Right forelimb (tissue), 1 donor: Measurements from ENCODE around the gene SHOX.
"Not testable (repeated sequence)": the region's sequence is repeated elsewhere in the genome, so short reads cannot be mapped to it uniquely, and the experiment has no call there.

Experiments
- DNase-seq: peaks from one replicate; pipeline ENCODE4 v3.0.0-alpha.2; 2018

Gene SHOX

DNA sequence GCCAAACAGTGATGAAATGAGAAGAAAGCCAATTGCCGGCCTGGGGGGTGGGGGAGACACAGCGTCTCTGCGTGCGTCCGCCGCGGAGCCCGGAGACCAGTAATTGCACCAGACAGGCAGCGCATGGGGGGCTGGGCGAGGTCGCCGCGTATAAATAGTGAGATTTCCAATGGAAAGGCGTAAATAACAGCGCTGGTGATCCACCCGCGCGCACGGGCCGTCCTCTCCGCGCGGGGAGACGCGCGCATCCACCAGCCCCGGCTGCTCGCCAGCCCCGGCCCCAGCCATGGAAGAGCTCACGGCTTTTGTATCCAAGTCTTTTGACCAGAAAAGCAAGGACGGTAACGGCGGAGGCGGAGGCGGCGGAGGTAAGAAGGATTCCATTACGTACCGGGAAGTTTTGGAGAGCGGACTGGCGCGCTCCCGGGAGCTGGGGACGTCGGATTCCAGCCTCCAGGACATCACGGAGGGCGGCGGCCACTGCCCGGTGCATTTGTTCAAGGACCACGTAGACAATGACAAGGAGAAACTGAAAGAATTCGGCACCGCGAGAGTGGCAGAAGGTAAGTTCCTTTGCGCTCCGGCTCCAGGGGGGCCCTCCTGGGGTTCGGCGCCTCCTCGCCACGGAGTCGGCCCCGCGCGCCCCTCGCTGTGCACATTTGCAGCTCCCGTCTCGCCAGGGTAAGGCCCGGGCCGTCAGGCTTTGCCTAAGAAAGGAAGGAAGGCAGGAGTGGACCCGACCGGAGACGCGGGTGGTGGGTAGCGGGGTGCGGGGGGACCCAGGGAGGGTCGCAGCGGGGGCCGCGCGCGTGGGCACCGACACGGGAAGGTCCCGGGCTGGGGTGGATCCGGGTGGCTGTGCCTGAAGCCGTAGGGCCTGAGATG is at the start of gene SHOX:
SHOX (plus strand) TSS at position 180 of the 885 bp plus-strand sequence; CDS start at position 287, 107 bp downstream.
- DNase-seq = peak; percentile 90

DNA sequence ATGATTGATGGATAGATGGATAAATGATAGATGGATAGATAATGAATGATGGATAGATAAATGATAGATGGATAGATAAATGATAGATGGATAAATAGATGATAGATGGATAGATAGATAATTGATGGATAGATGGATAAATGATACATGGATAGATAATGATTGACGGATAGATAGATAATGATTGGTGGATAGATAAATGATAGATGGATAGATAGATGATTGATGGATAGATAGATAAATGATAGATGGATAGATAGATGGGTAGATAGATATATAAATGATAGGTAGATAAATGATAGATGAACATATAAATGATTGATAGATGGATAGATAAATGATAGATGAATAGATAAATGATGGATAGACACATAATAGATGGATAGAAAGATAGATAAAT is 49.5 kb upstream of the SHOX start:
- DNase-seq = no peak

DNA sequence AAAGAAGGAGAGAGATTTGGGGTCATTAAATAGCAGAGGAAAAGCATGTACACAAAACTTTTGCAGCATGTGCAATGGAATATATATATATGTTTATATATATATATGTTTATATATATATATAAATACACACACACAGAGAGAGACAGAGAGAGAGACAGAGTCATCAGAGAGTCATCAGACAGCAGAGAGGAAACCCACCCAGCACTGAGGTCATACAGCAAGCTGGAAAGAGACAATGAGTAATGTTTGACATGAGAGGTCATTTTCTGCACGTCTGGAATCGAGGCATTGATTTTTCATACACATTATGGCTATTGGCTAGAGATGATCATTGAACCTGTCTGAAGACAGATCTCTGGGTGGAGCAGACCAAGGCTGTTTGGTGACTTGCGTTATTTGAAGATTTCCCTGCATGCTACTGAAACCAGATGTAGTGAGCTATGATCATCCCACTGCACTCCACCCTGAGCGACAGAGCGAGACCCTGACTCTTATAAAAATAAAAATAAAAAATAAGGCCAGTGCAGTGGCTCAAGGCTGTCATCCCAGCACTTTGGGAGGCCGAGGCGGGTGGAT is 48.8 kb upstream of the SHOX start:
- DNase-seq = no peak

DNA sequence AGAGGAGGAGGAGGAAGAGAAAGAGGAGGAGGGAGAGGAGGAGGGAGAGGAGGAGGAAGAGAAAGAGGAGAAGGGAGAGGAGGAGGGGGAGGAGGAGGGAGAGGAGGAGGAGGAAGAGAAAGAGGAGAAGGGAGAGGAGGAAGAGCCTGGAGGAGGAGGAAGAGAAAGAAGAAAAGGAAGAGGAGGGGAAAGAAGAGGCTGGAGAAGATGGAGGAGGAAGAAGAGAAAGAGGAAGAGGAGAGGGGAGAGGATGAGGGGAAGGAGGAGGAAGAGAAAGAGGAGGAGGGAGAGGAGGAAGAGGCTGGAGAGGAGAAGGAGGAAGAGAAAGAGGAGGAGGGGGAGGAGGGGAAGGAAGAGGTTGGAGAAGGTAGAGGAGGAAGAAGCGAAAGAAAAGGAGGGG is 46.0 kb upstream of the SHOX start:
- no peak for DNase-seq

DNA sequence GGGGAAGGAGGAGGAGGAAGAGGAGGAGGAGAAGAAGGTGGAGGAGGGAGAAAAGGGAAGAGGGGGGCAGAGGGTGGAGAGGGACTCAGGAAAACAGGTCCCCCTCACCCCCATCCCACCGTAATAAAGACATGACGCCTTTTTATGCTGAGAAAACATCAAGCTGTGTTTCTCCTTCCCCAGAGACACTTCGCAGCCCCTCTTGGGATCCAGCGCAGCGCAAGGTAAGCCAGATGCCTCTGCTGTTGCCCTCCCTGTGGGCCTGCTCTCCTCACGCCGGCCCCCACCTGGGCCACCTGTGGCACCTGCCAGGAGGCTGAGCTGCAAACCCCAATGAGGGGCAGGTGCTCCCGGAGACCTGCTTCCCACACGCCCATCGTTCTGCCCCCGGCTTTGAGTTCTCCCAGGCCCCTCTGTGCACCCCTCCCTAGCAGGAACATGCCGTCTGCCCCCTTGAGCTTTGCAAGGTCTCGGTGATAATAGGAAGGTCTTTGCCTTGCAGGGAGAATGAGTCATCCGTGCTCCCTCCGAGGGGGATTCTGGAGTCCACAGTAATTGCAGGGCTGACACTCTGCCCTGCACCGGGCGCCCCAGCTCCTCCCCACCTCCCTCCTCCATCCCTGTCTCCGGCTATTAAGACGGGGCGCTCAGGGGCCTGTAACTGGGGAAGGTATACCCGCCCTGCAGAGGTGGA is 45.3 kb upstream of the SHOX start:
- DNase-seq = no peak

DNA sequence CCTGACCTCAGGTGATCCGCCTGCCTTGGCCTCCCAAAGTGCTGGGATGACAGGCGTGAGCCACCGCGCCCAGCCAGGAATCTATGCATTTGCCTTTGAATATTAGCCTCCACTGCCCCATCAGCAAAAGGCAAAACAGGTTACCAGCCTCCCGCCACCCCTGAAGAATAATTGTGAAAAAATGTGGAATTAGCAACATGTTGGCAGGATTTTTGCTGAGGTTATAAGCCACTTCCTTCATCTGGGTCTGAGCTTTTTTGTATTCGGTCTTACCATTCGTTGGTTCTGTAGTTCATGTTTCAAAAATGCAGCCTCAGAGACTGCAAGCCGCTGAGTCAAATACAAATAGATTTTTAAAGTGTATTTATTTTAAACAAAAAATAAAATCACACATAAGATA is 44.2 kb upstream of the SHOX start:
- DNase-seq = no peak

DNA sequence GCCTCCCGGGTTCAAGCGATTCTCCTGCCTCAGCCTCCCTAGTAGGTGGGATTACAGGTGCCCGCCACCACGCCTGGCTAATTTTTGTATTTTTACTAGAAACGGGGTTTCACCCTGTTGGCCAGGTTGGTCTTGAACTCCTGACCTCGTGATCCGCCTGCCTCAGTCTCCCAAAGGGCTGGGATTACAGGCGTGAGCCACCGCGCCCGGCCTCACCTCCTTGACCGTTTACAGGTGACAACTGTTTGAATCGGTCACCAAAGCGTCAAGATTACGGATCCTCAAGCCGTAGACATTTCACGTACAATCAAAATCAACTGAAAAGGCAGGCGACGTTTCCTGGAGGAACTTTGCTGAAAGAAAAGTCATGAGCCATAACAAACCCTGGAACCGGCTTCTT is 41.3 kb upstream of the SHOX start:
- not testable (repeated sequence) for DNase-seq

DNA sequence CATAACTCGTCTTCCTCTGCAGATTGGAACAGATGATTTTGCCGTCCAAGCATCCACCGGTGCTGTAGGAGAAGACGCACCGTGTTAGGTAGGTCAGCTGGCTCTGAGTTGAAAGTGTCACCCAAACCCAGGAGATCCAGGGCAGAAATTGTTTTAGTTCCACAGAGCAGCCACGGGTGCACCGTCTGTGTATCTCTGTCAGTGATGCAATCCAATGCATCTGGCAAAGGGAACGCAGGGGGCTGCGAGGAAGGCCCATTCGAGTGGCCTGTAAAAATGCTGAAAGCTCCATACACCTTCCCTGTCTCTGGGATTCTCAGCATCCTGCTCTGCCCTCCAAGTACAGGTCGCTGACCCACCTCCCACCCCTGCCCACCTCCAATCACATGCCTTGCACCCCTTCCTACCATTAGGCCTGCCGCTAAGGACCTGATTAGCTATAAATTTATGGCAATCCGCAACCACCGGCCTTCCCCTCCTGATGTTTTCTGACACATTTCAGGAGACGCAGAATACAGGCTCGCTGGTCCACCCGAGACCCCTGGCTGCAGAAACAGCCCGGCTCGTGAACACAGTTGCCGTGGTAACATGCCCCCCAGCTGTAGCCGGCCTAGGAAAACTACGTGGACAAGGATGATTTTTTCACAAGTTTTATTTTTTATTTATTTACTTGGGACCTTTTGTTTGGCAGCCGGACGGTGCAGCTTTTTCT is 39.7 kb upstream of the SHOX start:
- DNase-seq = no peak

DNA sequence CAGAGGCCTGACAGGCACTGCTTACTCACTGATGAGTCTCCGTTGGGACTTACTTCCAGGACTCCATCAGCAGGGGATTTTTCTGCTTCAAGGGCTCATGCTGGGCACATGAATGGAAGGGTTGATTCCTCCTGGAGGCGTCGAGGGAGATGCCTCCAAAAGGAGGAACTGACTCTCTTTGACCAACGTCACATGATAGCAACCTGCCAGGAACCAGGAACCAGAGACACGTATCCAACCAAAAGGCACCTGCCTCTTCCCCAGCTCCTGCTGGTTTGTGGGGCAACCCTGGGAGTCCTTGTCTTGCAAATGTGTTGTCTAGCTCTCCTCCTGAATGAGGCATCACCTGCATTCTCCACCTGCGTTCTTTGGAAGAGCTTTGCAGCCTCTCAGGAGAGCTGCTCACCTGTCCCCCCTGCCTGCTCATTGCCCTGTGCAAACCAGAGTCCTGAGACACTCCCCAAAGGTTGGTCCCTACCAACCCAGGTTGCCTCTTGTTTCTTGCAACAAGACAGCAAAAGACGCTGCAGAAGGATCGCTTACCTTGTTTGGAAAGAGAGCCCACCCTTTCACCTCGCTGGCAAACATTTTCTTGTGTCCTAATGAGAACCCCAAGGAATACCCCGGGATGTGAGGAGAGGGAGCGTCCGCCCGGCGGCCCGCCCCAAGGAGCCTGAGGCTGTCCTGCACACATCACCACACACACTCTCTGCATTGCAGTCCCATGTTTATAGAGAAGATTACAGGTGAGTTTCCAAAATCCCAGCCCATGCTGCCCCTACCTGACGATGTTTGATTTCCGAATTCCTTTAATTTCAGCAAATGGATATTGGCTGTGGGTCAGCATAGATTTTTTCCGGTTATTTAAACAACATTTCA is 30.5 kb upstream of the SHOX start:
- no peak for DNase-seq

DNA sequence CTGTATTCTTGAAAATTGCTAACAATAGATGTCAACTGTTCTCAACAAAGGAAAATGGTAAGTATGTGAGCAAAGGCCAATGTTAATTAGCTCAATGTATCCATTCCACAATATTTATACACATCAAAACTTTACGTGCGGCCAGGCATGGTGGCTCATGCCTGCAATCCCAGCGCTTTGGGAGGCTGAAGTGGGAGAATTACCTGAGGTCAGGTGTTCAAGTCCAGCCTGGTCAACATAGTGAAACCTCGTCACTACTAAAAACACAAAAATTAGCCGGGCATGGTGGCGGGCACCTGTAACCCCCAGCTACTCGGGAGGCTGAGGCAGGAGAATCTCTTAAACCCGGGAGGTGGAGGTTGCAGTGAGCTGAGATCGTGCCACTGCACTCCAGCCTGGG is 27.6 kb upstream of the SHOX start:
- not testable (repeated sequence) for DNase-seq

DNA sequence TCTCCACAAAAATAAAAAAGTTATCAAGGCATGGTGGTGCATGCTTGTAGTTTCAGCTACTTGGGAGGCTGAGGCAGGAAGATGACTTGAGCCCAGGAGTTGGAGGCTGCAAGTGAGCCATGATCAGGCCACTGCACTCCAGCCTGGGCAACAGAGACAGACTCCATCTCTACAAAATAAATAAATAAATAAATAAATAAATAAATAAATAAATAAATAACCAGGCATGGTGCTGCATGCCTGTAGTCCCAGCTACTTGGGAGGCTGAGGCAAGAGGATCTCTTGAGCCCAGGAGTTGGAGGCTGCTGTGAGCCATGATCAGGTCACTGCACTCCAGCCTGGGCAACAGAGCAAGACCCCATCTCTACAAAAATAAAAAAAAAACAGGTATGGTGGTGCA is 26.0 kb upstream of the SHOX start:
- not testable (repeated sequence) for DNase-seq

DNA sequence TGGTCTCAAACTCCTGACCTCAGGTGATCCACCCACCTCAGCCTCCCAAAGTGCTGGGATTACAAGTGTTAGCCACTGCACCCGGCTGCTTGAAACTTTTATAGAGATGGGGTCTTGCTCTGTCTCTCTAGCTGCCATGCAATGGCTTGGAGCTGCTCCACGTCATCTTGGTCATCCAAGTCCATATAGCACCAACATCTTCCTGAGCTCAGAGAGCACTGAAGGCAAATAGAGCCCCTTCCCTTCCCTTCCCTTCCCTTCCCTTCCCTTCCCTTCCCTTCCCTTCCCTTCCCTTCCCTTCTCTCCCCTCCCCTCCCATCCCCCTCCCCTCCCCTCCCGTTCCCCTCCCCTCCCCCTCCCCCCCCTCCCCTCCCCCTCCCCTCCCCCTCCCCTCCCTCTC is 22.5 kb upstream of the SHOX start:
- not testable (repeated sequence) for DNase-seq

DNA sequence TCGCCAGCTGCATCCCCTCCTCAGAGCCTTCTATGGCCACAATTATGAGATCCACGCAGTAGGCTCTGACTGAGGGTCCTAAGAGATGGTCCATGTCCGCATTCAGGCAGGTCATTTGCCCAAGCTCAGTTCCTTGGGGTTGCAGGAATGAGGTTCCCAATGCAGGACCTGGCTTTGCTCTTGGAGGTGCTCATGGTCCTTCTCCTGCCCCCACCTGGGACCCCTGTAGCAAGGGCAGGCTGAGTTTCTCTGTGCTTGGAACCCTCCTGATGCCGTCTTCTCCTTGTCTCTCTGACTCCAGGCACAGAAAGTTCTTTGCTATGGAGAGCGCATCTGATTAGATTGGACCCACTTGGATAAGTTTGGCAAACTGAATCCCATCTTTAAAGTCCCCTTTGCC is 16.5 kb upstream of the SHOX start:
- DNase-seq = no peak

DNA sequence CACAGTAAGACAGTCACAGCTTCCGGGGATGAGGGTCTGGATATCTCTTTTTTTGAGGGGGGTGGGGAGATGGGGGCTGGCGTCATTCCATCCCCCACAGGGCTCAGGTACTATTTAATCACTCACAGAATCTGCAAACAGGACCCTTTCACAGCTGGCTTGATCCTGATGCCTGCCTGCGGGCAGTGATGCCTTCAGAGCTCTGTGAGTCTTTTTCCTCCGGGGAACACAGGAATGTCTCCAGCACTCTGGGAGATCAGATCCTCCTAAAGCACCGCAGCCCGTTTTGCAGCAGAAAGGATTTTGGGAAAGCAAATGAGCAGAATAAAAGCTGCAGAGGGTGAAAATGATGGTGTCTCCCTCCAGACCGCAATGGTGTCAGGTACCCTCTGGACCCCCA is 13.2 kb upstream of the SHOX start:
- no peak for DNase-seq

DNA sequence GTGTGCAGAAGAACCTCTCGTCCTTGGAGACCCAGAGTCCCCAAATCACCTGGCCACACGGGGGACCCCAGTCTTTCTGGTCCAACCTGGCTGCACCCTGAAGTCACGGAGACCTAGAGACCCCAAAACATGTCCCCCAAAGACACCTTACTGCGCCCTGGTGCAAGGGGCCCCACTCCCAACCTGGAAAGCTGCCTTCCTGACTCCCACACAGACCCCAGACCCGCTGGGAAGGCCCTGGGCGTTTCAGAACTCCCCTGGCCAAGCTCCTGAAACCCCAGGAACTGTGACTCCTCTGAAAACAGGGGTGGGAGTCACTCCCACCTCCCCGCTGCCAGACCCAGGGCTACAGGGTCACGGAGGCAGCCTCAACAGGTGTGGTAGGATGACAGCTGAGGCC is 12.7 kb upstream of the SHOX start:
- no peak for DNase-seq

DNA sequence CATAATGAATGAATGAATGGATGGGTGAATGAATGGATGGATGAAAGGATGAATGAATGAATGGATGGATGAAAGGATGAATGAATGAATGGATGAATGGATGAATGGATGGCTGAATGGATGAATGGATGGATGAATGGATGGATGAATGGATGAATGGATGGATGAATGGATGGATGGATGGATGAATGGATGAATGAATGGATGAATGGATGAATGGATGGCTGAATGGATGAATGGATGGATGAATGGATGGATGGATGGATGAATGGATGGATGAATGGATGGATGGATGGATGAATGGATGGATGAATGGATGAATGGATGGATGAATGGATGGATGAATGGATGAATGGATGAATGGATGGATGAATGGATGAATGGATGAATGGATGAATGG is 12.3 kb upstream of the SHOX start:
- not testable (repeated sequence) for DNase-seq

DNA sequence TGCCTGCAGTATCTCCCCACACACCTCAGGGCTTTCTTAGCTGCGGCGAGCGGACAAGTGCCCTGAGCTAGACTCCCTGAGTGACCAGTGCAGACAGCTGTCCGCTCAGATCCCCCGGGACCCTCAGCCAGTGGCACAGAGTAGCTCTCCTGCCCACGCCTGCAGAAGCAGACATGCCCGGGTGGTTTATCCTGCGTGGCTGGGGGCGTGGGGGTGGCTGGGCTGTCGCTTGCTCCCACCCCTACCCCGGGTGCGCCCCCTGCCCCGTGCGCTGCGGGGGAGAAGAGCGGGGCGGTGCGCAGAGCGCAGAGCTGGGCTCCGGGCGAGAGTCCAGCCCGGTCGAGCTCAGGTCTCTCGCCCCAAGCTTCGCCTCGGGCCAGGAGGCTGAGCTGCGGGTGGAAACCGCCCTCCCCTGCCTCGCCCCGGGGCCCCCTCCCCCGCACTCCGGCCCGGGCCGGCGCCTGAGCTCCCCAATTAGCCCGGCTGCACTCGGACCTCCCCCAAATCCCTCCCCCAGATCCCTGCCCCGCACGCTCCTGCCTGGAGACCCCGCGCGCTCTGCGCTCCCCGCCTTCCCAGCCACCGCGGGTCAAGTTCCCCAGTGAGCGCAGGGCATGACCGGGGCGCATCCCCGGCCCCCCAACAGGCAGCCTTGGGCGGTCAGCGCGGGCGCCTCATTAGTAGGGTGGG is 11.7 kb upstream of the SHOX start:
- DNase-seq = no peak

DNA sequence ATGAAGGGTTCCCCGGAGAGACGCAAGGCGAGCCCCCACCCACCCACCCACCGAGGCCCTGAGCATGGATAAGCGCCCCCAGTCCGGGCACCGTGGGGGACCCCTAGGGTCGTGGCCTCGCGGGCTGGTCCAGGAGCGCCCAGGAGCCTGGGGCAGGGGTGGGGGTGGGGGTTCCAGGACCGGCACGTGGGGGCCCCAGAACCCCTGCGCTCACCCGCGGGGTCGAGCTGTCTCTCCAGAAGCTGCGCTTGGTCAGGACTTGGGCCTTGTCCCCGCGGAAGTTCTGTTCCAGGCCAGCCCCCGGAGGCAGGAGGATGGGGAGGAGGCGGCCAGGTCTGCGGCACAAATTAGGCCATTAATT is 11.2 kb upstream of the SHOX start:
- no peak for DNase-seq

DNA sequence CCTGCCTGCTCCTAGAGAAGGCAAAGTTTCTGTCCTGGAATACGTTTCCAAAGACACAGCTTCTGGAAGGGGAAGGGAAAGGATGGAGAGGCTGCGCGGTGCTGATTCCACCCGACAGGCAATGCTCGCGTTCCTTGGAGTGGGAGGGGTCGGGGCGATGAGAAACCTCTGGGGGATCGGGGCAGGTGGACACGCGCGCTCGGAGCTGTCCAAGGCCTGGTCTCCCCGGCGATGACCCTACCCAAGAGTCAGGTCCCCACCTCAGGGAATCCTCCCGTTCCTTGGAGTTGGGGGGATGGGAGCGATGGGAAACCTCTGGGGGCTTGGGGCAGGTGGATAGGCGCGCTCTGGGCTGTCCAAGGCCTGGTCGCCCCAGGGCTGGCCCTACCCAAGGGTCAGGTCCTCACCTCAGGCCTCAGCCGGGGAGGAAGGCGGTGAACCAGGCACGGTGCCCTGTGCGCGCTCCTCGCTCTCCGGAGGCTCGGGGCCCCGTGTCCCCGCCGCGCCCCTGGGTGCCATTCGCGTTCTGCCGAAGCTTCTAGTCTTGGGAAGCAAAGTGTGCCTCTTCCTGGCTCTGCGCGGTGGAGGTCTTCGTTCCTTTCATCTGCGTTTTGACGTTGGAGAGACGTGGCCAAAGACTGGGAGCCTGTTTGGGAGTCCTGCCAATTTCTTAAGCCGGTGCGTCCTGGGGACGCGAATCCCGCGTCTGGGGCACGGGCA is 10.6 kb upstream of the SHOX start:
- DNase-seq = no peak

DNA sequence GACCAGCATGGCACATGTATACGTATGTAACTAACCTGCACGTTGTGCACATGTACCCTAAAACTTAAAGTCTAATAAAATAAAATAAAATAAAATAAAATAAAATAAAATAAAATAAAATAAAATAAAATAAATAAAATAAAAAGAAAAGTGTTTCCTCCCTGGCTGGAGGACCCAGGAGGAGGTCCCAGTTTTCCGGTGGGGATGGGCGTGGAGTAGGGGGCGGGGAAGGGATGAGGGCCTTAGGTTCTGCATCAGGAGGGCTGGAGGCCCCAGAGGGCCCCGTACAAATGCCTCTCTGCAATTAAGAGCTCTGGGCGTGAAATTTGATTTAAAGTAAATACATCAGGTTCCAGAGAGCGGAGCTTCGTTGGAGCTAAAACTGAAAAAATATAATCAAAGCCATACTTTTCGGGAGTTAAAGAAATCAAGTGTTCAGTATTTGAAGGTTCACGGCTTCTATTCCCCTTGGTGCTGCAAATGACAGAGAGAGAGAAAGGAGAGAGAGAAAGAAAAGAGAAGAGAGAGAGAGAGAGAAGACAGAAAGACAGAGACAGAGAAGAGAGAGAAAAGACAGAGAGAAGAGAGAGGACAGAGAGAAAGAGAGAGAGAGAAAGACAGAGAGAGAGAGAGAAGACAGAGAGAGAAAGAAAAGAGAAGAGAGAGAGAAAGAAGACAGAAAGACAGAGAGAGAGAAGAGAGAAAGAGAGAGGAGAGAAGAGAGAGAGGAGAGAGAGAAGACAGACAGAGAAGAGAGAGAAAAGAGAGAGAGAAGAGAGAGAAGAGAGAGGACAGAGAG is 8.7 kb upstream of the SHOX start:
- no peak for DNase-seq
